IMR-90 (cell line): Measurements from ENCODE around the gene RAD51B. TPM values are rescaled to one million over a fixed set of nuclear protein-coding genes. Genes with fewer than 3 reads are reported as not detected.

Experiments
- ATAC-seq: fragments of 200-7000 bp; cut with Tn5 transposase; 2 replicates; pipeline ENCODE4 v1.9.1; 2020; ENCODE audit warnings: low read depth, mild to moderate bottlenecking, moderate library complexity
- BruUV-seq: library from RNA; stranded (reverse); fragments of 400-500 nt; replicated peaks from 2 replicates; lab custom pipeline; 2021; lab: Mats Ljungman, UMichigan
- CTCF ChIA-PET: fragments of 300-600 bp; formaldehyde crosslinking; extraction: SDS; loops from one replicate; lab custom pipeline; 2021; ENCODE audit warnings: antibody characterized with exemption; lab: Yijun Ruan, JAX
- POLR2A ChIA-PET: fragments of 300-600 bp; sonication (Branson Sonifier 250); formaldehyde crosslinking; loops from one replicate; lab custom pipeline; 2022; ENCODE audit warnings: antibody characterized with exemption; ENCODE audit not compliant: unreplicated experiment; lab: Charles Lee
- DNase-seq: peaks from one replicate; pipeline ENCODE4 v3.0.0; 2013
- H2AFZ ChIP-seq: replicated peaks from 2 replicates; pipeline ENCODE3; 2013; ENCODE audit warnings: low read length, mild to moderate bottlenecking; ENCODE audit not compliant: poor library complexity
- H2AK5ac ChIP-seq: 2 replicates; pipeline ENCODE4 v1.6.1; 2013; ENCODE audit warnings: low read depth, low read length, inconsistent platforms
- H2AK9ac ChIP-seq: replicated peaks from 2 replicates; pipeline ENCODE3; 2013; ENCODE audit warnings: mild to moderate bottlenecking, low read depth, low read length, moderate library complexity; ENCODE audit not compliant: poor library complexity
- H2BK120ac ChIP-seq: 2 replicates; pipeline ENCODE4 v1.6.1; 2013; ENCODE audit warnings: low read depth, low read length, inconsistent platforms
- H2BK15ac ChIP-seq: 3 replicates; pipeline ENCODE4 v1.6.1; 2013; ENCODE audit warnings: low read depth, low read length, inconsistent platforms
- H2BK20ac ChIP-seq: 2 replicates; pipeline ENCODE4 v1.6.1; 2013; ENCODE audit warnings: low read depth, mild to moderate bottlenecking, inconsistent platforms, low read length, moderate library complexity
- H2BK5ac ChIP-seq: 2 replicates; pipeline ENCODE4 v1.6.1; 2013; ENCODE audit warnings: mild to moderate bottlenecking, low read depth, low read length, inconsistent platforms; ENCODE audit not compliant: poor library complexity, severe bottlenecking
- H3K14ac ChIP-seq: replicated peaks from 2 replicates; pipeline ENCODE4 v1.6.1; 2013; ENCODE audit warnings: low read depth, low read length, inconsistent platforms
- H3K18ac ChIP-seq: 2 replicates; pipeline ENCODE4 v1.6.1; 2013; ENCODE audit warnings: low read depth, low read length, control low read depth
- H3K23ac ChIP-seq: 2 replicates; pipeline ENCODE4 v1.6.1; 2013; ENCODE audit warnings: low read depth, low read length, inconsistent platforms
- H3K27ac ChIP-seq: 2 replicates; pipeline ENCODE4 v1.5.1; 2013; ENCODE audit warnings: mild to moderate bottlenecking, control low read depth, low read length; ENCODE audit not compliant: insufficient read depth
- H3K27me3 ChIP-seq: 2 replicates; pipeline ENCODE4 v1.6.1; 2013; ENCODE audit warnings: low read length; ENCODE audit not compliant: control insufficient read depth, insufficient read depth
- H3K36me3 ChIP-seq: 2 replicates; pipeline ENCODE4 v1.6.1; 2013; ENCODE audit warnings: low read length, mixed read lengths; ENCODE audit not compliant: control insufficient read depth, insufficient read depth
- H3K4ac ChIP-seq: 2 replicates; pipeline ENCODE4 v1.6.1; 2013; ENCODE audit warnings: low read depth, low read length, inconsistent platforms
- H3K4me1 ChIP-seq: 2 replicates; pipeline ENCODE4 v1.6.1; 2013; ENCODE audit warnings: low read length, mixed read lengths; ENCODE audit not compliant: control insufficient read depth, insufficient read depth
- H3K4me2 ChIP-seq: 2 replicates; pipeline ENCODE4 v1.6.1; 2013; ENCODE audit warnings: low read depth, mild to moderate bottlenecking, control low read depth, low read length, moderate library complexity
- H3K4me3 ChIP-seq: 2 replicates; pipeline ENCODE4 v1.5.1; 2013; ENCODE audit warnings: low read depth, mild to moderate bottlenecking, control low read depth, low read length, moderate library complexity; ENCODE audit not compliant: insufficient read depth
- H3K56ac ChIP-seq: 2 replicates; pipeline ENCODE4 v1.6.1; 2013; ENCODE audit warnings: low read length, inconsistent platforms; ENCODE audit not compliant: insufficient read depth; ENCODE audit errors: extremely low read depth
- H3K79me1 ChIP-seq, 2 experiments: 2 replicates each; pipeline ENCODE4 v1.6.1; 2013; ENCODE audit warnings: low read length in 2 of 2, inconsistent platforms in 1 of 2, low read depth in 1 of 2
- H3K9ac ChIP-seq: 2 replicates; pipeline ENCODE4 v1.6.1; 2013; ENCODE audit warnings: low read depth, low read length, control low read depth
- H3K9me1 ChIP-seq: 2 replicates; pipeline ENCODE4 v1.6.1; 2013; ENCODE audit warnings: low read length, inconsistent platforms; ENCODE audit not compliant: insufficient read depth
- H3K9me3 ChIP-seq: 2 replicates; pipeline ENCODE4 v1.6.1; 2013; ENCODE audit warnings: low read length; ENCODE audit not compliant: control insufficient read depth, insufficient read depth
- H4K20me1 ChIP-seq: 2 replicates; pipeline ENCODE4 v1.6.1; 2013; ENCODE audit warnings: low read length, inconsistent platforms; ENCODE audit not compliant: insufficient read depth
- H4K5ac ChIP-seq: 2 replicates; pipeline ENCODE4 v1.6.1; 2013; ENCODE audit warnings: mild to moderate bottlenecking, low read depth, low read length, control low read depth
- H4K8ac ChIP-seq, 2 experiments: 2 replicates each; pipeline ENCODE4 v1.6.1; 2013; ENCODE audit warnings: low read depth in 2 of 2, low read length in 2 of 2, control low read depth in 1 of 2, inconsistent platforms in 1 of 2
- H4K91ac ChIP-seq: 2 replicates; pipeline ENCODE4 v1.6.1; 2013; ENCODE audit warnings: low read depth, low read length, inconsistent platforms; ENCODE audit not compliant: insufficient read depth
- BHLHE40 ChIP-seq: fragments of 150-350 bp; IDR thresholded peaks from 2 replicates; pipeline ENCODE4 v1.6.1; 2016; ENCODE audit warnings: mild to moderate bottlenecking, low read depth, low read length
- CEBPB ChIP-seq: IDR thresholded peaks from 2 replicates; pipeline ENCODE4 v1.6.1; 2012; ENCODE audit warnings: low read depth, low read length, improper control_type of control experiment
- FOS ChIP-seq: fragments of 150-350 bp; IDR thresholded peaks from 2 replicates; pipeline ENCODE4 v1.6.1; 2016; ENCODE audit warnings: low read depth, low read length
- MAFK ChIP-seq: IDR thresholded peaks from 2 replicates; pipeline ENCODE4 v1.6.1; 2012; ENCODE audit warnings: low read depth, low read length, improper control_type of control experiment
- MAZ ChIP-seq: IDR thresholded peaks from 2 replicates; pipeline ENCODE4 v1.6.1; 2012; ENCODE audit warnings: low read depth, mild to moderate bottlenecking, low read length, improper control_type of control experiment, moderate library complexity, borderline replicate concordance
- MXI1 ChIP-seq: IDR thresholded peaks from 2 replicates; pipeline ENCODE4 v1.6.1; 2012; ENCODE audit warnings: low read depth, mild to moderate bottlenecking, low read length, moderate library complexity, borderline replicate concordance
- NFE2L2 ChIP-seq: fragments of 150-350 bp; IDR thresholded peaks from 2 replicates; pipeline ENCODE4 v1.6.1; 2016; ENCODE audit warnings: low read depth, mild to moderate bottlenecking, low read length
- RFX5 ChIP-seq: IDR thresholded peaks from 2 replicates; pipeline ENCODE4 v1.8.0; 2012; ENCODE audit warnings: low read depth, mild to moderate bottlenecking, low read length, moderate library complexity
- SMC3 ChIP-seq: fragments of 150-350 bp; IDR thresholded peaks from 2 replicates; pipeline ENCODE4 v1.6.1; 2016; ENCODE audit warnings: low read depth, mild to moderate bottlenecking, antibody characterized with exemption, low read length, moderate library complexity
- WGBS, 2 experiments: methylation state at CpG; one replicate each; pipeline versions ENCODE4 v1.1.5 to v1.1.7; 2013; ENCODE audit warnings: missing lambda C conversion rate in 2 of 2; ENCODE audit not compliant: insufficient read length in 1 of 2; ENCODE audit errors: extremely low coverage in 2 of 2; 5-methylcytosine and 5-hydroxymethylcytosine counted together
- dilution Hi-C: fragments of 300-500 bp; cut with HindIII; formaldehyde crosslinking; loops from one replicate; pipeline ENCODE4 v1.14.3; 2018; ENCODE audit warnings: low sequenced_read_pairs; ENCODE audit not compliant: unreplicated experiment
- in situ Hi-C: fragments of 300-500 bp; cut with MboI; formaldehyde crosslinking; loops from 3 replicates; pipeline ENCODE4 v1.14.3; 2019; ENCODE audit warnings: low sequenced_read_pairs, inconsistent platforms, mixed read lengths
- intact Hi-C: fragments of 100-400 bp; cut with micrococcal nuclease; formaldehyde crosslinking; loops from 2 replicates; pipeline ENCODE4 v1.10.0; 2022
- polyA plus RNA-seq, 3 experiments: library from polyadenylated mRNA; depleted of rRNA; stranded (reverse); fragments of >200 nt; gene quantifications; 2 replicates each; pipeline ENCODE4 v1.2.3, GENCODE V29; 2012; ENCODE audit warnings: low replicate concordance in 1 of 3
- total RNA-seq: library from RNA; depleted of rRNA; stranded (reverse); fragments of >200 nt; gene quantifications from 2 replicates; pipeline ENCODE4 v1.2.3, GENCODE V29; 2012
- TF ChIP-seq, protein P1 (sequence below): fragments of 150-350 bp; IDR thresholded peaks from 2 replicates; pipeline ENCODE4 v1.6.1; 2016; ENCODE audit warnings: low read depth, mild to moderate bottlenecking, low read length, moderate library complexity, borderline replicate concordance

Gene RAD51B
- total and polyA plus RNA-seq, 2 of the 4 experiments (the other 2 are of a cell fraction): 5.1 to 18.8 TPM

DNA sequence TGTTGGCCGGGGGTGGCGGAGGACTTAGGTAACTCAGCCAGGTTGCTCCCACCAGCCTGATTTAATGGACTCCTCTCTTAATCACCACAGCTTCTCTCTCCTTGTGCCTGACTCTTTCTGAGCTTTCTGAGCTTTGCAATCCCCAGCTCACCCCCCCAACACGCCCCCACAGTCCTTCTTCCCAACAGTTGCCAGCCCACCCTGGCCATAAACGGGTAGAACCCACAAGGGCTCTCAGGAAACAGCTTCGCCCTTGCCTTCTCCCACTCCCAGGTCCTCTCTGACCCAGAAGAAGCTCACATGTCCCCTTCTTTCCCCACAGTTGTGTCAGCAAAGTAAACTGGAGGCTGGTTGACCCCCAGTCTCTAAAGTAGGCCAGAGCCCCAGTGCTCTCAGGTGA lies 940.4 kb downstream of the RAD51B start:
- no peak overlapping the region for H3K56ac ChIP-seq
- no peak for ATAC-seq
- H4K8ac ChIP-seq: no peak overlapping the region
- no peak overlapping the region for H3K4me2 ChIP-seq
- no peak overlapping the region for H3K14ac ChIP-seq
- H2AK9ac ChIP-seq: no peak overlapping the region
- H4K91ac ChIP-seq: no peak overlapping the region
- H3K36me3 ChIP-seq: no peaks in the 10 kb centered on the region
- WGBS, 2 experiments: 74% methylated on average over 4 of the region's 5 CpGs; no CpG with 5 or more reads in 1 of the 2 experiments
- H3K4ac ChIP-seq: no peak overlapping the region
- peaks cover 13% of the 10 kb centered on the region for H3K4me1 ChIP-seq
- dilution Hi-C loops (no loop called here), in situ Hi-C loops (no loop called here), intact Hi-C loops (no loop called here)
- no peak overlapping the region for H2BK20ac ChIP-seq
- BruUV-seq: no TSS peak
- no peak overlapping the region for H3K4me3 ChIP-seq
- no peaks in the 10 kb centered on the region for H3K9me3 ChIP-seq
- no peaks in the 10 kb centered on the region for H3K27me3 ChIP-seq
- no peak overlapping the region for H3K27ac ChIP-seq
- H2BK120ac ChIP-seq: no peak overlapping the region
- H4K20me1 ChIP-seq: no peaks in the 10 kb centered on the region
- H2AK5ac ChIP-seq: no peak overlapping the region
- no peak overlapping the region for H3K23ac ChIP-seq
- ChIA-PET CTCF (interaction anchor here (0.6 kb wide), 1 partner anchor 29 kb away, joined by 3 read pairs; no protein-coding TSS in a partner anchor), POLR2A (no interaction called here)
- TF ChIP-seq MXI1 (no peak), MAFK (no peak), NFE2L2 (no peak), RFX5 (no peak), BHLHE40 (no peak), SMC3 (no peak), MAZ (no peak), FOS (no peak), CEBPB (no peak)
- TF ChIP-seq, protein P1, sequence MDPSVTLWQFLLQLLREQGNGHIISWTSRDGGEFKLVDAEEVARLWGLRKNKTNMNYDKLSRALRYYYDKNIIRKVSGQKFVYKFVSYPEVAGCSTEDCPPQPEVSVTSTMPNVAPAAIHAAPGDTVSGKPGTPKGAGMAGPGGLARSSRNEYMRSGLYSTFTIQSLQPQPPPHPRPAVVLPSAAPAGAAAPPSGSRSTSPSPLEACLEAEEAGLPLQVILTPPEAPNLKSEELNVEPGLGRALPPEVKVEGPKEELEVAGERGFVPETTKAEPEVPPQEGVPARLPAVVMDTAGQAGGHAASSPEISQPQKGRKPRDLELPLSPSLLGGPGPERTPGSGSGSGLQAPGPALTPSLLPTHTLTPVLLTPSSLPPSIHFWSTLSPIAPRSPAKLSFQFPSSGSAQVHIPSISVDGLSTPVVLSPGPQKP: no peak
- no peak overlapping the region for H3K18ac ChIP-seq
- no peak for DNase-seq
- no peak overlapping the region for H2AFZ ChIP-seq
- no peak overlapping the region for H2BK15ac ChIP-seq
- no peaks in the 10 kb centered on the region for H3K79me1 ChIP-seq
- H2BK5ac ChIP-seq: no peak overlapping the region
- no peak overlapping the region for H4K5ac ChIP-seq
- H3K9ac ChIP-seq: no peak overlapping the region
- peaks cover 7% of the 10 kb centered on the region; the same call in 1 of the 2 replicates for H3K9me1 ChIP-seq
